Measurements from ENCODE around the gene SBF1. TPM values are rescaled to one million over a fixed set of nuclear protein-coding genes. Genes with fewer than 3 reads are reported as not detected.

SBF1 gene
- total and polyA plus RNA-seq, 2 of the 13 experiments (the other 11 are each of a cell fraction or from before 2014, with no cell fraction given), result 31.7 to 40.9 TPM

- no peak for TF ChIP-seq RERE (CRISPR knock-in tag; IDR thresholded peaks at IDR 0.05; ENCODE audit: low read depth)
- TF ChIP-seq ZNF337 (CRISPR knock-in tag; IDR thresholded peaks at IDR 0.05; ENCODE audit: borderline replicate concordance, low read depth), result no peak
- no peak for TF ChIP-seq ZNF652 (CRISPR knock-in tag; IDR thresholded peaks at IDR 0.05; ENCODE audit: borderline replicate concordance, low read depth)
- no peak for TF ChIP-seq PAXIP1 (CRISPR knock-in tag; conservative IDR thresholded peaks at IDR 0.05)
- TF ChIP-seq ZNF253 (CRISPR knock-in tag; IDR thresholded peaks at IDR 0.05; ENCODE audit: borderline replicate concordance), result no peak
- no peak for TF ChIP-seq ZNF234 (CRISPR knock-in tag; conservative IDR thresholded peaks at IDR 0.05)
- TF ChIP-seq GATAD2A (CRISPR knock-in tag; IDR thresholded peaks at IDR 0.05), result peak; percentile 29; the same call in 1 of the 2 replicates
- TF ChIP-seq ZNF768 (CRISPR knock-in tag; IDR thresholded peaks at IDR 0.05), result no peak
- no peak for TF ChIP-seq CREB3 (CRISPR knock-in tag; IDR thresholded peaks at IDR 0.05)
- no peak for TF ChIP-seq NR1H2 (CRISPR knock-in tag; IDR thresholded peaks at IDR 0.05; ENCODE audit: borderline replicate concordance, low read depth)
- TF ChIP-seq ZNF7 (CRISPR knock-in tag; IDR thresholded peaks at IDR 0.05), result no peak
- TF ChIP-seq ZNF747 (CRISPR knock-in tag; IDR thresholded peaks at IDR 0.05; ENCODE audit: borderline replicate concordance), result no peak
- no peak for TF ChIP-seq ZNF383 (CRISPR knock-in tag; IDR thresholded peaks at IDR 0.05; ENCODE audit: borderline replicate concordance)
- TF ChIP-seq SP140L (CRISPR knock-in tag; IDR thresholded peaks at IDR 0.05; ENCODE audit: borderline replicate concordance), result no peak
- TF ChIP-seq ZNF773 (CRISPR knock-in tag; IDR thresholded peaks at IDR 0.05; ENCODE audit: borderline replicate concordance), result no peak
- no peak for TF ChIP-seq RBM22 (optimal IDR thresholded peaks at IDR 0.05; ENCODE audit: low read length)
- TF ChIP-seq SRSF4 (IDR thresholded peaks at IDR 0.05; ENCODE audit: low read depth, low read length, poor library complexity, severe bottlenecking), result no peak
- peak; percentile 48; the same call in 1 of the 2 replicates for TF ChIP-seq TBX2 (CRISPR knock-in tag; IDR thresholded peaks at IDR 0.05; ENCODE audit: borderline replicate concordance)
Observed at GRCh38 chr22:50482107-50483074, 7.6 kb upstream of the SBF1 start (continued).

Measured in HepG2 (cell line).